GM12878 (cell line): ENCODE results near the gene UVSSA. TPM values are rescaled to one million over a fixed set of nuclear protein-coding genes. Genes with fewer than 3 reads are reported as not detected.
A peak's percentile ranks its signal among the peaks of the same experiment; 100 is the strongest.

Experiments
- ATAC-seq: fragments of 200-7000 bp; cut with Tn5 transposase; 3 replicates; pipeline ENCODE4 v1.9.1; 2020; ENCODE audit warnings: mild to moderate bottlenecking, moderate library complexity
- BruUV-seq: library from RNA; stranded (reverse); fragments of 400-500 nt; replicated peaks from 2 replicates; lab custom pipeline; 2021; lab: Mats Ljungman, UMichigan
- CTCF ChIA-PET: fragments of 300-600 bp; sonication (Branson Sonifier 250); formaldehyde crosslinking; extraction: SDS; loops from one replicate; lab custom pipeline; 2021; ENCODE audit warnings: inconsistent platforms; lab: Yijun Ruan, JAX
- POLR2A ChIA-PET: fragments of 350-600 bp; formaldehyde crosslinking; extraction: SDS; loops from one replicate; lab custom pipeline; 2021; ENCODE audit warnings: inconsistent platforms; lab: Charles Lee
- RAD21 ChIA-PET: fragments of 300-600 bp; sonication (Branson Sonifier 250); formaldehyde crosslinking; loops from one replicate; lab custom pipeline; 2023; ENCODE audit warnings: antibody characterized with exemption; ENCODE audit not compliant: unreplicated experiment; lab: Charles Lee
- SMC1A ChIA-PET: fragments of 300-600 bp; sonication (Branson Sonifier 250); formaldehyde crosslinking; loops from one replicate; lab custom pipeline; 2023; ENCODE audit not compliant: unreplicated experiment, uncharacterized antibody; lab: Charles Lee
- DNase-seq: peaks from one replicate; pipeline ENCODE4 v3.0.0-alpha.2; 2011; ENCODE audit warnings: low read depth, low spot score
- FAIRE-seq: peaks from 3 replicates; lab custom pipeline; 2011; peaks lifted over from hg19 to GRCh38; lab: Jason Lieb, UNC
- H2AFZ ChIP-seq: 2 replicates; pipeline ENCODE4 v1.6.0; 2011; ENCODE audit warnings: low read depth, low read length, control low read depth; ENCODE audit not compliant: control insufficient read depth
- H3K27ac ChIP-seq: 2 replicates; pipeline ENCODE4 v1.5.1; 2011; ENCODE audit warnings: control low read depth; ENCODE audit not compliant: control insufficient read depth, insufficient read depth
- H3K27me3 ChIP-seq, 2 experiments: replicated peaks in 1 of 2; 2 replicates each; pipeline versions ENCODE4 v1.6.0 to v1.6.1; 2011; ENCODE audit warnings: low read length in 1 of 2; ENCODE audit not compliant: control insufficient read depth in 2 of 2, insufficient read depth in 2 of 2
- H3K36me3 ChIP-seq, 2 experiments: 2 replicates each; pipeline ENCODE4 v1.5.1; 2011; ENCODE audit warnings: low read length in 1 of 2; ENCODE audit not compliant: control insufficient read depth in 2 of 2, insufficient read depth in 2 of 2
- H3K4me1 ChIP-seq: 2 replicates; pipeline ENCODE4 v1.6.1; 2011; ENCODE audit warnings: mild to moderate bottlenecking, low read length, moderate library complexity, mixed read lengths; ENCODE audit not compliant: control insufficient read depth, insufficient read depth
- H3K4me2 ChIP-seq: 2 replicates; pipeline ENCODE4 v1.6.0; 2011; ENCODE audit warnings: control low read depth; ENCODE audit not compliant: control insufficient read depth, insufficient read depth
- H3K4me3 ChIP-seq: fragments of 200-600 bp; sonication (generic); 2 replicates; pipeline ENCODE4 v1.5.1; 2016
- H3K79me2 ChIP-seq: 2 replicates; pipeline ENCODE4 v1.6.0; 2011; ENCODE audit warnings: low read length; ENCODE audit not compliant: control insufficient read depth, insufficient read depth
- H3K9ac ChIP-seq: 2 replicates; pipeline ENCODE4 v1.8.0; 2011; ENCODE audit warnings: low read length, control low read depth, mixed read lengths; ENCODE audit not compliant: control insufficient read depth, insufficient read depth
- H3K9me3 ChIP-seq: replicated peaks from 3 replicates; pipeline ENCODE4 v1.5.1; 2011; ENCODE audit warnings: mild to moderate bottlenecking, low read length; ENCODE audit not compliant: control insufficient read depth, insufficient read depth
- H4K20me1 ChIP-seq: 2 replicates; pipeline ENCODE4 v1.6.0; 2011; ENCODE audit not compliant: control insufficient read depth, insufficient read depth
- CTCF ChIP-seq, 3 experiments: IDR thresholded peaks in 2 of 3; conservative IDR thresholded peaks in 1 of 3; 2 replicates each; pipeline ENCODE4 v1.5.1; 2011; ENCODE audit warnings: low read depth in 3 of 3, low read length in 3 of 3, mild to moderate bottlenecking in 3 of 3, control low read depth in 2 of 3, moderate library complexity in 2 of 3, inconsistent platforms in 1 of 3, mixed read lengths in 1 of 3; ENCODE audit not compliant: control insufficient read depth in 2 of 3, insufficient read depth in 1 of 3; ENCODE audit errors: extremely low read depth in 1 of 3
- PRDM15 ChIP-seq: fragments of 450-650 bp; formaldehyde crosslinking; IDR thresholded peaks from 2 replicates; pipeline ENCODE4 v1.4.0; 2020; ENCODE audit warnings: mild to moderate bottlenecking, moderate library complexity
- RAD21 ChIP-seq: IDR thresholded peaks from 2 replicates; pipeline ENCODE4 v1.6.1; 2011; ENCODE audit warnings: mild to moderate bottlenecking, low read depth, low read length, moderate library complexity; ENCODE audit not compliant: insufficient read depth
- WGBS: methylation state at CpG from one replicate; pipeline ENCODE4 v1.1.6; 2016; ENCODE audit warnings: low lambda C conversion rate; ENCODE audit not compliant: insufficient replicate concordance, insufficient coverage; ENCODE audit errors: missing lambda C conversion rate; 5-methylcytosine and 5-hydroxymethylcytosine counted together
- in situ Hi-C: fragments of 300-500 bp; cut with MboI; formaldehyde crosslinking; loops from 9 replicates; pipeline ENCODE4 v1.14.3; 2018; ENCODE audit warnings: mixed read lengths
- intact Hi-C: fragments of 100-400 bp; cut with micrococcal nuclease; formaldehyde crosslinking; loops from one replicate; pipeline ENCODE4 v1.14.2; 2022; ENCODE audit not compliant: unreplicated experiment
- polyA plus RNA-seq, 11 experiments: library from polyadenylated mRNA; depleted of rRNA in 4 of 11; unstranded in 6 of 11; stranded (reverse) in 5 of 11; fragments of >200 nt; fragmentation: Nextera tagmentation in 4 of 11; fragmentation: Illumina TruSeq in 1 of 11; extraction: Ambion mirVana in 4 of 11; extraction: Trizol in 1 of 11; gene quantifications; 1 replicate in 1 of 11; 2 replicates in 10 of 11; pipeline versions ENCODE4 v1.2.1 to v1.2.3, GENCODE V29; 2011 to 2016; ENCODE audit warnings: inconsistent platforms in 2 of 11, missing spikeins in 2 of 11, low read depth in 1 of 11
- total RNA-seq, 4 experiments: library from RNA; depleted of rRNA in 3 of 4; stranded (reverse); fragments of >200 nt in 3 of 4; fragmentation: Illumina TruSeq in 1 of 4; extraction: Trizol in 1 of 4; gene quantifications; 2 replicates each; pipeline versions ENCODE4 v1.2.1 to v1.2.3, GENCODE V29; 2013 to 2021

The UVSSA gene
- total and polyA plus RNA-seq, 10 of the 15 experiments (the other 5 are each of a cell fraction or from before 2014, with no cell fraction given) = 0.34 to 16.8 (median 3.6) TPM

GRCh38 chr4:1365271-1366178 lies 18.5 kb downstream of the UVSSA start:
- Histone ChIP-seq H3K9me3 (no peaks in the 10 kb centered on the region), H3K4me3 (no peak overlapping the region), H3K4me1 (no peaks in the 10 kb centered on the region), H3K9ac (no peak overlapping the region), H3K79me2 (no peaks in the 10 kb centered on the region), H3K27me3 (no peaks in the 10 kb centered on the region), H2AFZ (no peak overlapping the region), H3K36me3 (no peaks in the 10 kb centered on the region), H3K4me2 (no peak overlapping the region)
- DNase-seq (no peak), ATAC-seq (no peak; the same call in 2 of the 3 replicates), FAIRE-seq (no peak)
- RAD21 ChIA-PET = no interaction called here
- SMC1A ChIA-PET = no interaction called here
- POLR2A ChIA-PET = no interaction called here
- intact Hi-C loops (no loop called here), in situ Hi-C loops (no loop called here)
- WGBS = 77% methylated on average over 25 of the region's 25 CpGs
- no TSS peak for BruUV-seq
- TF ChIP-seq PRDM15 (no peak), CTCF (IDR thresholded peaks at IDR 0.05 in 2 of 3, conservative IDR thresholded peaks at IDR 0.05 in 1 of 3; ENCODE audit: control insufficient read depth in 2 of 3, extremely low read depth in 1 of 3, insufficient read depth in 1 of 3, low read depth in 3 of 3, low read length in 3 of 3) (peak in 2 of 3 experiments; percentile 7 to 9; a peak in 1 of 6 replicates), RAD21 (no peak)
- TF ChIP-seq, all 136 proteins: peak for 1
- Histone ChIP-seq H3K27ac (no peak overlapping the region), H4K20me1 (no peaks in the 10 kb centered on the region)
- CTCF ChIA-PET = interaction anchor here (0.5 kb wide), 1 partner anchor 444 kb away, joined by 3 read pairs; no protein-coding TSS in a partner anchor
